BJ (cell line): Measurements from ENCODE around the gene ESAM. TPM values are rescaled to one million over a fixed set of nuclear protein-coding genes. Genes with fewer than 3 reads are reported as not detected.
A peak's percentile ranks its signal among the peaks of the same experiment; 100 is the strongest.

Experiments used
- CTCF ChIA-PET: fragments of 350-600 bp; formaldehyde crosslinking; extraction: SDS; loops from one replicate; lab custom pipeline; 2021; ENCODE audit warnings: antibody characterized with exemption, inconsistent platforms; lab: Yijun Ruan, JAX
- POLR2A ChIA-PET: fragments of 300-600 bp; sonication (Branson Sonifier 250); formaldehyde crosslinking; extraction: SDS; loops from one replicate; lab custom pipeline; 2021; ENCODE audit warnings: antibody characterized with exemption; lab: Charles Lee
- DNase-seq: peaks from one replicate; pipeline ENCODE4 v3.0.0-alpha.2; 2011; ENCODE audit warnings: low read depth
- H3K27me3 ChIP-seq: 2 replicates; pipeline ENCODE4 v1.6.0; 2011; ENCODE audit warnings: low read length; ENCODE audit not compliant: control insufficient read depth, insufficient read depth
- H3K36me3 ChIP-seq: 2 replicates; pipeline ENCODE4 v1.5.1; 2011; ENCODE audit warnings: low read length; ENCODE audit not compliant: control insufficient read depth, insufficient read depth
- H3K4me3 ChIP-seq: 2 replicates; pipeline ENCODE4 v1.5.1; 2011; ENCODE audit warnings: low read depth, mild to moderate bottlenecking, control low read depth, low read length
- CTCF ChIP-seq: IDR thresholded peaks from 2 replicates; pipeline ENCODE4 v1.5.1; 2011; ENCODE audit warnings: low read depth, mild to moderate bottlenecking, control low read depth, inconsistent platforms, low read length, moderate library complexity; ENCODE audit not compliant: insufficient read depth
- polyA plus RNA-seq: library from polyadenylated mRNA; depleted of rRNA; stranded (reverse); fragments of >200 nt; gene quantifications from 2 replicates; pipeline ENCODE4 v1.2.3, GENCODE V29; 2011

The ESAM gene
- polyA plus RNA-seq, 1 experiment = 0.17 TPM

GRCh38 chr11:124799348-124800225 is 37.5 kb upstream of the ESAM start:
- Histone ChIP-seq H3K4me3 (peak overlapping the region; percentile 89), H3K36me3 (no peaks in the 10 kb centered on the region), H3K27me3 (no peaks in the 10 kb centered on the region)
- POLR2A ChIA-PET = interaction anchor here (0.6 to 1.0 kb wide), 2 partner anchors 126 kb away, joined by 3 to 4 read pairs; partner anchors contain the start of gene SPA17
- DNase-seq = no peak
- CTCF ChIA-PET = interaction anchor here (0.7 to 6.1 kb wide), 12 partner anchors 9 to 155 kb away, joined by 3 to 41 read pairs (median 4); no protein-coding TSS in a partner anchor
- no peak for TF ChIP-seq CTCF

GRCh38 chr11:124798991-124799347 is 36.9 kb upstream of the ESAM start:
- POLR2A ChIA-PET = interaction anchor here (1.0 kb wide), 1 partner anchor 125 kb away, joined by 3 read pairs; the partner anchor contains the start of gene SPA17
- H3K4me3 ChIP-seq = peak overlapping the region; percentile 89
- CTCF ChIA-PET = interaction anchor here (0.6 to 6.1 kb wide), 9 partner anchors 9 to 155 kb away, joined by 3 to 41 read pairs (median 4); no protein-coding TSS in a partner anchor
- DNase-seq = no peak
- no peak for TF ChIP-seq CTCF
- no peaks in the 10 kb centered on the region for H3K27me3 ChIP-seq
- no peaks in the 10 kb centered on the region for H3K36me3 ChIP-seq

- Histone ChIP-seq H3K36me3 (no peaks in the 10 kb centered on the region), H3K4me3 (no peak overlapping the region), H3K27me3 (no peaks in the 10 kb centered on the region)
- CTCF ChIA-PET = interaction anchor here (0.9 to 6.1 kb wide), 4 partner anchors 13 to 125 kb away, joined by 4 to 41 read pairs (median 5); no protein-coding TSS in a partner anchor
- no peak for DNase-seq
- POLR2A ChIA-PET = no interaction called here
- TF ChIP-seq CTCF = no peak
These were observed 34.2 kb upstream of the ESAM start for GRCh38 chr11:124796312-124796711.

- Histone ChIP-seq H3K4me3 (no peak overlapping the region), H3K36me3 (no peaks in the 10 kb centered on the region), H3K27me3 (no peaks in the 10 kb centered on the region)
- no peak for DNase-seq
- CTCF ChIA-PET = interaction anchor here (0.5 to 2.8 kb wide), 28 partner anchors 11 to 678 kb away, joined by 3 to 15 read pairs (median 4); partner anchors contain the start of gene ESAM
- POLR2A ChIA-PET = interaction anchor here (0.7 kb wide), 1 partner anchor 120 kb away, joined by 7 read pairs; the partner anchor contains the start of gene SPA17
- peak; percentile 78 for TF ChIP-seq CTCF
These were observed 31.6 kb upstream of the ESAM start for GRCh38 chr11:124793466-124794278.
